ENCODE data around the gene PALLD.

- TF ChIP-seq ZBTB43 (CRISPR knock-in tag; IDR thresholded peaks at IDR 0.05): no peak
- no peak for TF ChIP-seq IRF1 (CRISPR knock-in tag; IDR thresholded peaks at IDR 0.05)
- TF ChIP-seq ELF4 (CRISPR knock-in tag; IDR thresholded peaks at IDR 0.05; ENCODE audit: low read depth): no peak
- no peak for TF ChIP-seq SP1 (CRISPR knock-in tag; conservative IDR thresholded peaks at IDR 0.05)
- no peak for TF ChIP-seq MAX (CRISPR knock-in tag; IDR thresholded peaks at IDR 0.05)
- TF ChIP-seq ZNF121 (CRISPR knock-in tag; IDR thresholded peaks at IDR 0.05): no peak
- TF ChIP-seq CTCF (IDR thresholded peaks at IDR 0.05): no peak
- TF ChIP-seq JUN (CRISPR knock-in tag; IDR thresholded peaks at IDR 0.05): no peak
- no peak for TF ChIP-seq ZNF532 (CRISPR knock-in tag; IDR thresholded peaks at IDR 0.05; ENCODE audit: borderline replicate concordance)
- TF ChIP-seq TEAD4 (CRISPR knock-in tag; IDR thresholded peaks at IDR 0.05): no peak
- no peak for TF ChIP-seq NR2C2 (CRISPR knock-in tag; IDR thresholded peaks at IDR 0.05)
These were observed 197.1 kb downstream of the PALLD start for GRCh38 chr4:168693750-168694490.

All from WTC11 (cell line).